AG08396 (cell line): ENCODE results near the gene HPSE2.
"Not testable (repeated sequence)": the region's sequence is repeated elsewhere in the genome, so short reads cannot be mapped to it uniquely, and the experiment has no call there.

ENCODE experiments used
- DNase-seq: peaks from one replicate; pipeline ENCODE4 v3.0.0; 2012; ENCODE audit warnings: low spot score, mixed read lengths

HPSE2 gene

DNA sequence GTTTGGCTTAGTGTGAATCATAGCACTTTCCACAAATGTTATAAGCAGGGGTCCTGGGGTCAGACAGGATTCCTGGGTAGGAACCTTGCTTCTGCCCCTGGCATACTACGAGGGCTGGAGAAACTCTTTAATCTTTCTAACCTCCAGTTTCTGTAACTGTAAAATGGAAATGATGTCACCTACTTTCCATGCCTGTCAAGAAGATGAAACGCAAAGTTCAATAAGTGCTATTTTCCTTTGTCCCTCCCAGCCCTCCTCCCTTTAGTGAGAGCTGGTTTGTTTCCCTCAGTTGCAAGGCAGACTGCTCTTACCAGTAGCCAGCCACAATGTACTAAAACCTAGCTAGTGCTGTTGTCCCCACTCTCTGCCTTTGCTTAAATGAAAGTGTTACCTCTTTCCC, 671.8 kb downstream of the HPSE2 start:
- no peak for DNase-seq

DNA sequence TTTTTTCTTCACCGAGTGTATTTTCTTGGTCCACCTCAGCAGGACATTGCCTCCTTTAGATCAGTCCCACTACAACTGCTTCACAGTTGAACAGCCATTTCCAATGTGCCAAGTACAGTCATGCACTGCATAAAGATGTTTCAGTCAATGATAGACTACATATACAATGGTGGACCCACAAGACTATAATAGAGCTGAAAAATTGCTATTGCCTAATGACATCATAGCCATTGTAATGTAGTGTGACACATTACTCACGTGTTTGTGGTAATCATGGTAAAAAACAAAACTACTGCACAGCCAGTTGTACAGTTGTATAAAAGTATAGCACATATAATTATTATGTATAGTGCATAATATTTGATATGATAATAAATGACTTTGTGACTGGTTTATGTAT, 675.1 kb downstream of the HPSE2 start:
- DNase-seq = no peak

DNA sequence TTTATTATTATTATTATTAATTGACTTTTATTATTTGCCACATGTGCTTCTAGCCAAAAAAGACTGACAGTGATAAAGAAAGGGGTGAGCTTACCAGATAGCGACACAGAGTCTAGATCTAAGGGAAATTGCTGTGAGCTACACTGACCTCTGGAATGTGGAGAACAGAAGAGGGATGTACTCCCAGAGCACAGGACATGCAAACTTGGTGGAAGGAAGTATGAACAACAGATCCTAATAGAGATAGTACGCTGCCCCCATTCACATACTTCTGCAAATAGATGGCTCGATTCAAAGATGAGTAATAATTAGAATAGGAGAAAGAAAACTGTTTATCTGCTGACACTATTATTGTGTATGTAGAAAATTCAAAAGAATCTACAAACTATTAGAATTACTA, 679.6 kb downstream of the HPSE2 start:
- DNase-seq = no peak

DNA sequence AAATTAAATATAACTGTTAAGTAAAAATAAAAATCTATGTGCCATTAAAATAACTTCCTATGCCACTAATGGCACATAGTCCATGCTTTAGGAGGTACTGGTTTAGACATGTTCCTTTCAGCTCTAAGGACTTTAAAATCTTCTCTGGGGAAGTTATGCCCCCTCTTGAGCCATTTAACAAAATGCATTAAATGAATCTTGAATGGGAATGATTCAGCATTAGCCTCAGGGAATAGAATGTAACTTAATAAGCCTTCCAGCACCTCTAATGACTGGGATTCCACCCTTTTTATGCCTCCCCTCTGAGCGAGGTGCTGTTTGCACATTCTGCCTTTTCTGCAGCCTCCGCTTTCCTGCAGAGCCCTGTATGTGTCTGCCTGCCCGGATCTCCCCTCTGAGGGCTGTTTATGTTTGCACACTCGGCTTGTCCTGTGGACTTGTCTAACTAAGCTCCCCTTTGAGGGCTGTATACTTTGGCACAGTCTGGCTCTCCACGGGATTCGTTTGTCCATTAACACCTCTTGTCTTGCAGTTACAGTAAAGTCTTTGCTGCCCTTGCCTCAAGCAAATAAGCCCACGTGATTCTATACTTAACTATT, 680.5 kb downstream of the HPSE2 start:
- DNase-seq = no peak

DNA sequence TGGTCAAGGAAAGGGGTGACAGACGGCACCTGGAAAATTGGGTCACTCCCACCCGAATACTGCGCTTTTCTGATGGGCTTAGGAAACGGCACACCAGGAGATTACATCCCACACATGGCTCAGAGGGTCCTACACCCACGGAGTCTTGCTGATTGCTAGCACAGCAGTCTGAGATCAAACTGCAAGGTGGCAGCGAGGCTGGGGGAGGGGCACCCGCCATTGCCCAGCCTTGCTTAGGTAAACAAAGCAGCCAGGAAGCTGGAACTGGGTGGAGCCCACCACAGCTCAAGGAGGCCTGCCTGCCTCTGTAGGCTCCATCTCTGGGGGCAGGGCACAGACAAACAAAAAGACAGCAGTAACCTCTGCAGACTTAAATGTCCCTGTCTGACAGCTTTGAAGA, 694.1 kb downstream of the HPSE2 start:
- not testable (repeated sequence) for DNase-seq

DNA sequence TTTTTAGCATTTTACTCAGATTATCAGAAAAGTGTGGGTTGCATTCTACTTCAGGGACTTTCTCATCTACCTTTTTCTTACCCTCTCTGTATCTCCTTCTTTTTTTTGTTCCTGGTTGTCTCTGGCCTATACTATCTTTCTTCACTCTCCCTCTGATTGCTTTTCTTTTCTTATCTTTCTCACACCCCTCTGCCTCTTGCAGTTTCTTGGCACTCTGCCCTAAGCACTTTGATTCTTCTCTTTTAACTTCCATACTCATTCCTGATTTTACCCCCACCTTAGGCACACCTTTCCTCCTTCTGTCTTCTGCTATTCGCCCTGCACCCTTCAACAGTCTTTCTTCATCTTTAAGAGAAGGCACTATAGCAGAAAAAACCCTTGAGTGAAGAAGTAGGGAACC, 696.1 kb downstream of the HPSE2 start:
- DNase-seq = no peak

DNA sequence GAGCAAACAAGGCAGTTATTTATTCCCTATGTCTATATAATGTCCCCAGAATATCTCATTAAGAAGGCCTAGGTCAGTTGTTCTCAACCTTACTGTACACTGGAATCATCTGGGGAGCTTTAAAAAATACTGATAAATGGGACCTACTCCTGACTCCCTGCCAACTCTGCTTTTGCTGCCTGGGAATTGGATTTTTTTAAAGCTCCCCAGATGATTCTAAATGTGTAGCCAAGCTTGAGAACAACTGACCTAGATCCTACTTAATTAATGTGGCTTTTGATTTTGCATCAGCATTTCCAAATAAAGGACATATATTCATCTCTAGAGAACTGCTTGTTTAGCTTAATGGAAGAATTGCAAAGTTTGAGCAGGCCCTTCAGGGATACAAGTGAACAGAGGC, 697.2 kb downstream of the HPSE2 start:
- no peak for DNase-seq

DNA sequence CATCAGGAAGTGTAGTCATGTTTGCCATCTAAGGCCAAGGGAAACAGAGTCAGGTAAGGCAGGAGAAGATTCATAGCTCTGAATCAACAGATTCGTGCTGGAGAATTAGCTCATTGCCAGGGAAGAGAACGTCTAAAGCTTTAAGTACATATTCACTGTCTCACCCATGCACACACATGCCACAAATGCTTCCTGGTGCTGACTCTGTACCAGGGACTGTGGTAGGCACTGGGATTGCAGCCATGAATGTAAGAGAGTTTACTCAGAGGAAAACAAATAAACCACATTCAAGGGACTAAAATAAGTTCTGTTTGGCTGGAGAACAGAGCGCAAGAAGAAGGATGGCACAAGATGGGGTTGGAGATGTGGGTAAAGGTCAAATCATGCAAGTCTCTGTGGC, 699.1 kb downstream of the HPSE2 start:
- DNase-seq = peak; percentile 21

DNA sequence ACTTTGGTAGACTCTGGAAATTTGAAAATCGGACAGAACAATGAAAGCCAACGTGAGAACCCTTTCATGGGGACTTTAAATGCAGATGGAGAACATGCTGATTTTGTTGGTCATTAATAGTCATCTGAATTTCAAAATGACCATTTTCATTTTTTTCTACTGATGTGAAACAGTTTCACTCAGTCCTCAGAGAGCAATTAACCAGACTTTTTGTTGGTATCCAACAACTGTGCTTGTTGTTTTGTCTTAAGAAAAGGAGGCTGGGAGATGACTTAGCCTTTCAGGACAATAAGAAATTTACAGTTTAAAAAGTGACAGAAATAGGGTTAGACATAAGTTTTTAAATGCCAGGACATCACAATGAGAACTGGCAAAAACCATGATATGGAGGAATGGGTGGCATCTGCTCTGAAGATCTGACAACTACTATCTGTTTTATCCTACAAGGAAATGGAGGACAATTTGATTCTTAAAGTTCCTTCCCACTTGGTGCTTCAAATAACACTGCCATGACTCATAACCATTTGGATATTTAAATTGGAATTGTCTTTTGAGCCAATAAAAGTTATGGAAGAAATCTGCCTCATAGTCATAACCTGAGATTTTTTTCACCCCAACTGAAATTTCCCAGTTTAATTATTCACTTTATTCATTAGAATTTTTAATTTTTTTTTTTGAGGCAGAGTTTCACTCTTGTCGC, 701.8 kb downstream of the HPSE2 start:
- no peak for DNase-seq

DNA sequence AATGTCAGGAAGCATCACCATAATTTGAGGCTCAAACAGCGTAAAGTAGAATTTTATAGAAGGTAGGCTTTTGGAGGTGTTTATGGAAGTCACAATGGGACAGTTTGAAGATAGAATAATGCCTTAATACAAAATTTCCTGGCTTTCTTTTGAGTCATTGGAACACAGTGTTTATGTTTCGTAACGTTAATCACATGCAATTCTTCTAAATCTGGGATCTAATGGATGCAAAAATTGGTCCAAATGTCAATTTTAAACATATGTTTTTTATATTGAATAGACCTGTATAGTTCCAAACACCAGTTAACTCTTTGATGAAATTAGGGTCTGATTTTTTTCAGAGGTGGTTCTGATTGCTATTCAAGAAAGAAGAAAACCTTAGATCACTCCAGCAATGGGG, 702.4 kb downstream of the HPSE2 start:
- no peak for DNase-seq

DNA sequence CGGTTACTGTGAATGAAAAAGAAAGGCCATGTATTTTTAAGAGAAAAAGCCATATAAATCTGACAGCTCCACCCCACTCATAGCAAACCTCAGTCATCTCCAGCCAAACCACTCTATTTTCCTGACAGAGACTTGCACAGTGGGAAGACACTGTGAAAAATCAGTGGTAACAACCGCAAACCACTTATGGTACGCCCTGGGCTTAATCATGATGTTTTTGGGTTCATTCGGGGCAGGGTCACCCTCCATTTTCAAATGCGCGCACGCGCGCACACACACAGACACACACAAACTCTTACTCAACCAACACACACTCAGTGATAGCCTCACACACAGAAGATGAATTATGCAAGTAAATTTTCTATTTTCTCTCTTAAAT, 706.9 kb downstream of the HPSE2 start:
- no peak for DNase-seq

DNA sequence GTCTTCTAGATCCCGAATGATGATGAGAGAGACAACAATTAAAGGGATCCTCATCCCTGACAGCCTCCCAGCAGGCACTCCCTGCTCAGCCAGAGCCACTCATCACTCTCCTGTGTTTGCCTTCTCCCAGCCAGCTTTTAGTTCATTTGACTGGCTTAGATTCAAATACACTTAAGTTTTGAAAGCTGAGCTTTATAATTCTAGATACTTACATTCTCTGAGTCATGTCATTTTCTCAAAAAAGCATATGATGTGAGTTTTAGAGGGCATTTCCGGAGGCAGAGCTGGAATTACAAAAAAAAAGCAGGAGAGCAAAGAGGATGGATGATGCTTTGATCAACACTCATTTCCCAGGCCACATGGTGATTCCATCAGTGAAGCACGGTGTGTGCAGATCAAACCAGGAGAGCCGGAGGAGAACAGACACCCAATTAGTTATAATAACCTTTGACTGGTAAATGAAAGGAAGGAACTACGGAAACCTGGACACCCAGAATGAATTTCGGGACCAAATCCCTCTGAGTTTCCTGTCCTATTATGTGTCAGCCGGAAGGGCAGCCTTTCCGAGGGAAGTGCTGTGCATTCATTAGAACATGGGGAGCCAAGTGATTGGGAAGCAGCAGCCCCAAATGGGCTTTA, 707.4 kb downstream of the HPSE2 start:
- DNase-seq = peak; percentile 8

DNA sequence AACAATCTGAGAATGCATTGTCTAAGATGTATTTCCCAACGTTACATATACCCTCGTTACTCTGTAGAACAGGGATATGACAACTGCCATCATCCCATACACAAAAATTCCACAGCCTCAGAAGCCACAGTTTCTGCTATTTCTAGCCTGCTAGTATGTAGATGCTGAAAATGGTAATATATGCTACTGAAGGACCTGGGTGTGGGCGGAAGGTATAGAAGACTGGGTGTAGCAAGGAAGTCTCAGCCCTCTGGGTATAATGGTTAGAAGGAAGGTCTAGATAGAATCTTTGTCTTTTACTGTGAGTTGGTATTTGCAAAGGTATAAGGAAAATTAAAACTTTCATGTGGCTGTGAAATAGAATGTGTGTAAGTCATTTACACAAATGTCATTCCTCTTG, 709.7 kb downstream of the HPSE2 start:
- DNase-seq = no peak

DNA sequence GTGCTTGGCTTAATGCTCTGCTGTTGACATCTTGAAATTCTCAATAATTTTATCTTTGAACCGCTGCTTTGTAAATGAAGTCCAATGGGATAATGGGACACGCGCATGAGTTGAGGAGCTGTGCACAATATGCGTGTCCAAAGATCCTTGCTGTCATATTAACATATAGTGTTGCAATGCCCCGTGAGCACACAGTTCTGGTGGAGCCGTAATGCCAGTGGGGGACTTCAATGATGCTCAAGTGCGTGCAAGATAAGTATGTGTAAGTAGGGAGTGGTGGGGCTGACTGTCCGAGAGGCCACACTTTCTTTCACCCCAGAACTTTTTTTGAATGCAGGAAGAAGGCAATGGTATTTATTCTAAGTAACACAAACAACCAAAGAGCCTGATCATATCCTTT, 711.5 kb downstream of the HPSE2 start:
- no peak for DNase-seq

DNA sequence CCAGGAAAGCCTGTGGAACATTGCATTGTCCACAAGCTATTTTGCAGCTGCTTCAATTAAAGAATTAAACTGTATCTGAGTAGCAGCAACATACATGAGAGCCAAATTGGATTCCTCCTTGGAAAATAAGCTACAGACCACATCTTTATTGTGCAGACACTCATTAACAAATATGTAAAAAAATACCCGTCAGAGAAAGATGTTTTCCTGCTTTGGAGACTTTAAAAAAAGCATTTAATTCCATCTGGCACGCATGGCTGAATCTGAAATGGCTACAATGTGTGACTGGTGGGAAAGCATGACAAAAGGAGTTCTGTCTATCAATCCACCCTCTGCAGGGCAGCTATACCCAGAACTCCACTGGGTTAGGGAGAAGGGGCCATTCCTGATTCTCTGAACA, 715.8 kb downstream of the HPSE2 start:
- no peak for DNase-seq

DNA sequence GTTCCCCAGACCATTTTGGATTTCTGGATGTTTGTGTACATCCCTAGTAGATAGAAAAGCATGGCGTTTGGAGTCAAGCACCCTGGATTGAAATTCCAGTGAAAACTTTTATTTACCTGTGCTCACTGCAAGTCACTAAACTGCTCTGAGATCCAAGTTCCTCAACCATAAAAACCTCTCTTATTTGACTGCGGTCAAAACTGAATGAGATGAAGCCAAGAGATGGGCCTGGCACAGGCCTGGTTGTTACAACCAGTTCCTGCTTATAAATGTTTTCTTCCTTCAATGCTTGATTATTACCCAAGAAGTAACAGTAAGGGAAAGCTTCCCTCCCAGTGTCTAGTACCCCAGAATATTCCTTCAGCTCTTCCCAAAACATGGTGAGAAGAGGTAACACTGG, 718.0 kb downstream of the HPSE2 start:
- DNase-seq = no peak

DNA sequence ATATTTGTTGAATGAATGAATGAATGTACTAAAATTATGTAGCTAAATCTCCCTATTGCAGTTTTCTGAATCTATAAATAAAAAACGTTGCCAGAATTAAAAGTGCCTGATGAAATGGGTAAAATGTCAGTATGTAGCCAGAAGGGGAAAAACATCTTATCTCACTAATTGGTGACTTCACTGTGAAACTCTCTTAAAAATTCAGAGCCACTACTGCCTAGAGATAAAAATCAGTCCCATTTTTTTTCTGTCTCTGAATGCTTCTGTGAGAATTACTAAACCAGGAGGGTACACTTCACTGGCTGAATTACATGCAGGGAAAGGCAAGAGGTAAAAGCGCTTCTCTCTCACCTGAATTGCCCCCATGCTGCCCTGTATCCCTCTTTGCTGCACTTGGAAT, 719.3 kb downstream of the HPSE2 start:
- no peak for DNase-seq

DNA sequence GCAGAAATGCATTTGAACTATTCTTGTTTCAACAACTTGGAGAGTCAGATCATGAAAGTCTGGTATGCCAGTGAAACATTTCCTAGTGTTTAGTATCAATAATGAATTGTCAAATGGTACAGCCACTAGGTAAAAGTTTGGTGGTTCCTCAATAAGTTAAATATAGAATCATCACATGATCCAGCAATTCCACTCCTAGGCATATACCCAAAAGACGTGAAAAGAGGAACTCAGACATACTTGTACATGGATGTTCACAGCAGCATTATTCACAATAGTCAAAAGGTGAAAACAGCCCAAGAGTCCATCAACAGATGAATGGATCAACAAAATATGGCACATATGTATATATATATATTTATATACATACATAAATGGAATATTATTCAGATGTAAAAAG, 721.9 kb downstream of the HPSE2 start:
- no peak for DNase-seq

DNA sequence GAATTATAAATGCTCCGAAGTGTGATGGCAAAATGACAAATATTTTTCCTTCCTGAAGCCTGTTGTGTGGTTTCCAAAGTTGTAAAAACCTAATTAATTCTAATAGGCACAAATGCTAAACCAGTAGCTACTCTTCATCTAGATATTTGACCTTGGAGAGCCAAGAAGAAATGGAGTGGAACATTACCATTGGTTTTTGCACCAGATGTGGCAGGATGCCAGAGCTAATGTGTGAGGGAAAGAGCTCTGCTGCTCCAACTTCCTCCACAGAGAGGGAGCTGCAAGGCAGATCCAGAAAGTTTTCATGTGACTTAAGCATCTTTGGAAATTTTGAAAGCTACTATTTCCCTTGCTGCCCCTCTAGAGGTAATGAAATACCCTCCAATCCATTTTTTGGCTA, 723.8 kb downstream of the HPSE2 start:
- no peak for DNase-seq

DNA sequence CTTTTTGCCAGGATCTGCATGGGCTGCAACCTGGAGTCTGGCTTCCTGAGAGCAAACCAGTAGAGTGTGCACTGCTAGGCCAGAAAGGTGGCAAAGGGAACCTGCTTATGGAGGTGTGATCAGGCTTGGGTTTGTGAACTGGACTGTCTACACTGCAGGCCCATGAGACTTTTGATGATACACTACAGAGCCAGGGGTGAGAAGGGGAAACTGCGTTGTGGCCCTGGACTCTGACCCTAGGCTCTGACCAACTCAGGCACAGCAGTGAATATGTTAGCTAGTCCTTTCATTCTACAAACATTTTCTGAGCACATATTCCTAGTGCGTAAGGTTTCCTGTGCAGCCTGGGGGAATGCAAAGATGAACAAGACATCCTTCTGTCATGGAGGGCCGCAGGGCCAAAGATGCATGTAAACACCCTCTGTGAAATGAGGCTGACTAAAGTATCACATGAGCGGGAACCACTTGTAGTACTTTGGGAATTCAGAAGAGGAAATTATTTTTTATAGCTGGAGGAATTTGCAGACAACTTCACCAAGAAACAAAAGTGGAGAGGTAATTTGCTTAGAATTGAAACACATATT, 725.1 kb downstream of the HPSE2 start:
- no peak for DNase-seq

DNA sequence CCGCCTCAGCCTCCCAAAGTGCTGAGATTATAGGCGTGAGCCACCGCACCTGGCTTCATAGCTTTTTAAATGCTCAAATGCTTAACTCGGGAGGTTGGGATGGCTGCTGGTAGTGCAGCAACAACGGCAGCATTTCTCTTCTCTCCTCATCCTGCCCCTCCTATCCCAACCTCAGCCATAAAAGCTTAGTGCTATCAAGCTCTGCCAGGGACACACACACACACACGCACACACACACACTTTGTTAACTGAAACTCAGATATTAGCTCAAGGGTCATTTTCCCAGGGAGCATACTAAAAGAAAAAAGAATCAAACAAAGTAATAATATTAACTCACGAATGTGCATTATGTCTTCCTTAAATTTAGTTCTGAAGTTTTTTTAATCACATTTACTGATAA, 725.9 kb downstream of the HPSE2 start:
- no peak for DNase-seq

DNA sequence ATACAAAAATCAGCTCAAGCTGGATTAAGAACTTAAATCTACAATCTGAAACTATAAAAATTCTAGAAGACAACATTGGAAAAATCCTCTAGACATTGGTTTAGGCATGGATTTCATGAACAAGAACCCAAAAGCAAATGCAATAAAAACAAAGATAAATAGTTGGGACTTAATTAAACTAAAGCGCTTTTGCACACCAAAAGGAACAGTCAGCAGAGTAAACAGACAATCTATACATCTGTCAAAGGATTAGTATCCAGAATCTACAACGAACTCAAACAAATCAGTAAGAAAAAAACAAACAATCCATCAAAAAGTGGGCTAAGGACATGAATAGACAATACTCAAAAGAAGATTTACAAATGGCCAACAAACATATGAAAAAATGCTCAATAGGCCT, 733.1 kb downstream of the HPSE2 start:
- DNase-seq = not testable (repeated sequence)

DNA sequence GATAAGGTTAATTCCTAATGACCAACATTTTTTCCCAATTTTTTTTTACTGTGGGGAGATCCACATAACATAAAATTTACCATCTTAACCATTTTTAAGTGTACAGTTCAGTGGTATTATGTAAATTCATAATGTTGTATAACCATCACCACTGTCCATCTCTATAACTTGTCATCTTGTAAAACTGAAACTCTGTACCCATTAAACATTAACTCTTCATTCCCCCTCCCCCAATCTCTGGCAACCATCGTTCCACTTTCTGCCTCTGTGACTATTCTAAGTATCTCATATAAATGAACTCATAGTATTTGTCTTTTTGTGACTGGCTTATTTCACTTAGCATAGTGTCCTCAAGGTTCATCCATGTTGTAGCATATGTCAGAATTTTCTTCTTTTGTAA, 742.9 kb downstream of the HPSE2 start:
- DNase-seq = no peak
